Thyroid gland (tissue), 4 donors: ENCODE measurements around the gene MAST3. TPM values are rescaled to one million over a fixed set of nuclear protein-coding genes. Genes with fewer than 3 reads are reported as not detected.

Experiments
- DNase-seq, 2 donors: peaks; one replicate each; pipeline ENCODE4 v3.0.0-alpha.2; 2019
- H3K27ac ChIP-seq, 3 donors: fragments of 200-600 bp; sonication (generic); 1 replicate in 2 of 3; 2 replicates in 1 of 3; pipeline ENCODE4 v1.5.1; 2016 to 2019; ENCODE audit warnings: mild to moderate bottlenecking in 1 of 3, moderate library complexity in 1 of 3
- H3K27me3 ChIP-seq: fragments of 200-600 bp; sonication (generic); one replicate; pipeline ENCODE4 v1.5.1; 2019
- H3K36me3 ChIP-seq, 2 donors: fragments of 200-600 bp; sonication (generic); one replicate each; pipeline ENCODE4 v1.5.1; 2016 to 2019
- H3K4me1 ChIP-seq, 2 donors: fragments of 200-600 bp; sonication (generic); one replicate each; pipeline ENCODE4 v1.5.1; 2017 to 2019
- H3K4me3 ChIP-seq, 3 donors: fragments of 200-600 bp; sonication (generic); replicated peaks in 1 of 3; 1 replicate in 2 of 3; 2 replicates in 1 of 3; pipeline ENCODE4 v1.5.1; 2016; ENCODE audit warnings: mild to moderate bottlenecking in 1 of 3
- H3K9me3 ChIP-seq: fragments of 200-600 bp; sonication (generic); one replicate; pipeline ENCODE4 v1.5.1; 2017
- POLR2A ChIP-seq, 2 donors: fragments of 450-650 bp; IDR thresholded peaks; one replicate each; pipeline ENCODE4 v1.6.1; 2017; ENCODE audit warnings: antibody characterized with exemption in 2 of 2, mild to moderate bottlenecking in 2 of 2, moderate library complexity in 1 of 2
- WGBS, 2 donors: methylation state at CpG; one replicate each; pipeline ENCODE4 v1.1.5; 2017; 5-methylcytosine and 5-hydroxymethylcytosine counted together
- intact Hi-C: fragments of 100-400 bp; cut with DNase I; formaldehyde crosslinking; loops from one replicate; pipeline ENCODE4 v1.15.1; 2023
- total RNA-seq, 4 donors: library from RNA; depleted of rRNA; stranded (reverse); fragments of >200 nt; gene quantifications; one replicate each; pipeline ENCODE4 v1.2.3, GENCODE V29; 2016
- TF ChIP-seq, protein P1 (sequence below), 6 experiments: fragments of 200-600 bp in 3 of 6; fragments of 450-650 bp in 3 of 6; sonication (generic) in 3 of 6; IDR thresholded peaks; one replicate each; pipeline ENCODE4 v1.5.1; 2016 to 2019; ENCODE audit warnings: antibody characterized with exemption in 6 of 6, mild to moderate bottlenecking in 2 of 6, inconsistent platforms in 1 of 6, moderate library complexity in 1 of 6

Gene MAST3
- total RNA-seq, 4 donors from 2014 or later: 4.8 to 5.6 (median 5.0) TPM

DNA sequence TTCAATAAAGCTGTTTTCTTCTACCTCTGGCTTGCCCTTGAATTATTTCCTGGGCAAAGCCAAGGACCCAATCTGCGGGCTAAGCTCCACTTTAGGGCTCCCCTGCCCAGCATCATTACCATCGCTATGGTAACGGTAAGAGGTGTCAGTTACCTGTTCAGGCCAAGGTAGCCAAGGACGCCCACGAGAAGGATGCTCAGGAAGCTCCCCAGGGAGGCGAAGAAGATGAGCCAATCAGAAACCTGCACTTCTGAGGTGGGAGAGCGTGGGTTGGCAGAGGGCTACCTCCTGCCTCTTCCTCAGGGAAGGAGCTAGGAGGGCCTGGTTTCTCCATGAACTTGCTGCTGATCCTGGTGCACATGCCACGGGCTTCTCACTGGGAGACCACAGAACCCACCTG lies 35.5 kb upstream of the MAST3 start:
- Histone ChIP-seq H3K4me3 (no peak overlapping the region), H3K4me1 (peaks cover 7 to 14% of the 10 kb centered on the region in 2 donors), H3K9me3 (no peaks in the 10 kb centered on the region), H3K27me3 (no peaks in the 10 kb centered on the region), H3K36me3 (no peaks in the 10 kb centered on the region), H3K27ac (no peak overlapping the region)
- TF ChIP-seq POLR2A (IDR thresholded peaks at IDR 0.05): no peak
- TF ChIP-seq, protein P1, sequence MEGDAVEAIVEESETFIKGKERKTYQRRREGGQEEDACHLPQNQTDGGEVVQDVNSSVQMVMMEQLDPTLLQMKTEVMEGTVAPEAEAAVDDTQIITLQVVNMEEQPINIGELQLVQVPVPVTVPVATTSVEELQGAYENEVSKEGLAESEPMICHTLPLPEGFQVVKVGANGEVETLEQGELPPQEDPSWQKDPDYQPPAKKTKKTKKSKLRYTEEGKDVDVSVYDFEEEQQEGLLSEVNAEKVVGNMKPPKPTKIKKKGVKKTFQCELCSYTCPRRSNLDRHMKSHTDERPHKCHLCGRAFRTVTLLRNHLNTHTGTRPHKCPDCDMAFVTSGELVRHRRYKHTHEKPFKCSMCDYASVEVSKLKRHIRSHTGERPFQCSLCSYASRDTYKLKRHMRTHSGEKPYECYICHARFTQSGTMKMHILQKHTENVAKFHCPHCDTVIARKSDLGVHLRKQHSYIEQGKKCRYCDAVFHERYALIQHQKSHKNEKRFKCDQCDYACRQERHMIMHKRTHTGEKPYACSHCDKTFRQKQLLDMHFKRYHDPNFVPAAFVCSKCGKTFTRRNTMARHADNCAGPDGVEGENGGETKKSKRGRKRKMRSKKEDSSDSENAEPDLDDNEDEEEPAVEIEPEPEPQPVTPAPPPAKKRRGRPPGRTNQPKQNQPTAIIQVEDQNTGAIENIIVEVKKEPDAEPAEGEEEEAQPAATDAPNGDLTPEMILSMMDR (IDR thresholded peaks at IDR 0.05): no peak
- 43 to 56% methylated on average over 6 to 8 of the region's 8 CpGs for WGBS, 2 donors
- DNase-seq: no peak
- intact Hi-C loops: no loop called here

DNA sequence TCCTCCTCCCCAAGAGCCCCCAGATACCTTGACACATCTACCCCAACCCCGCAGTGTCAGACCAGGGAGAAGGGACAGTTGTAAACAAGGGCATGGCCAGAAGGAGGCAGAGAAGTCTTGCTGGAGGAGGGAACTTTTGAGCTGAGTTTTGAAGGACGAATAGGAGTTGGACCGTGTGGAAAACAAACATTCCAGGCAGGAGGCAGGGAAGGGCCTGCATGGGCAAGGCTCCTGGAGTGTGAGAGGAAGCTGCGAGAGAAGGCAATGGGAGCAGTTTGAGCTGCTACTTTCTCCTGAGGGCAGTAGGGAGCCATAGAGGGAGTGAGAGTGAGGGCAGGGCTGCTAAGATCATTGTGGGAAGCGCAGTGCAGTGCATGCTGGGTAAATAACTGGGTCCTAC lies 34.1 kb upstream of the MAST3 start:
- no peak overlapping the region for H3K27ac ChIP-seq
- 77 to 78% methylated on average over 5 of the region's 5 CpGs for WGBS, 2 donors
- H3K4me1 ChIP-seq: peaks cover 2 to 3% of the 10 kb centered on the region in 2 donors
- intact Hi-C loops: no loop called here
- no peaks in the 10 kb centered on the region for H3K27me3 ChIP-seq
- no peaks in the 10 kb centered on the region for H3K9me3 ChIP-seq
- H3K4me3 ChIP-seq: no peak overlapping the region
- no peak for DNase-seq
- no peaks in the 10 kb centered on the region for H3K36me3 ChIP-seq
- no peak for TF ChIP-seq POLR2A (IDR thresholded peaks at IDR 0.05)
- TF ChIP-seq, protein P1 (IDR thresholded peaks at IDR 0.05): no peak

GRCh38 chr19:18065173-18065495 lies 32.4 kb upstream of the MAST3 start:
- H3K4me3 ChIP-seq: no peak overlapping the region
- no peaks in the 10 kb centered on the region for H3K9me3 ChIP-seq
- no peaks in the 10 kb centered on the region for H3K36me3 ChIP-seq
- no peaks in the 10 kb centered on the region for H3K27me3 ChIP-seq
- H3K4me1 ChIP-seq: no peaks in the 10 kb centered on the region
- WGBS, 2 donors: 100% methylated on average over 1 of the region's 1 CpG
- H3K27ac ChIP-seq: no peak overlapping the region
- no peak for DNase-seq
- intact Hi-C loops: no loop called here
- TF ChIP-seq POLR2A (IDR thresholded peaks at IDR 0.05): no peak
- TF ChIP-seq, protein P1 (IDR thresholded peaks at IDR 0.05): no peak

DNA sequence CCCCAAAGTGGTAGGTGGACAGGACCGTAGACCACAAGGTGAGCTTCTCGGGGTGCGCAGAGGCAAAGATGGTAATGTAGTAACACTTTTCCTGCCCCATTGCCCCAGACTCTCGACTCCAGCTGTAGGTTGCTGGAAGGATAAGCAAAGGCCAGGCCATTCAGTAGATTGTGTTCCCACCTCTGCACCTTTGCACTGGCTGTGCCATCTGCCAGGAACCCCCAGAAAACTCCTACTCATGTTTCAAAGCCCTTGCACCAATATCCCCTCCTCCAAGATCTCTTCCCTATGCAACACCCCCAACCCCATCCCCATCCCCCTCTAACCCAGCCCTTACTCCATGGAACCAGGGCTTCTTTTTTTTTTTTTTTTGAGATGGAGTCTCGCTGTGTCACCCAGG lies 29.2 kb upstream of the MAST3 start:
- 95 to 96% methylated on average over 5 of the region's 5 CpGs for WGBS, 2 donors
- TF ChIP-seq, protein P1 (IDR thresholded peaks at IDR 0.05): no peak
- TF ChIP-seq POLR2A (IDR thresholded peaks at IDR 0.05): no peak
- intact Hi-C loops: no loop called here

GRCh38 chr19:18069383-18069782 lies 28.2 kb upstream of the MAST3 start:
- H3K27me3 ChIP-seq: no peaks in the 10 kb centered on the region
- H3K27ac ChIP-seq: no peak overlapping the region
- TF ChIP-seq, protein P1 (IDR thresholded peaks at IDR 0.05): no peak
- no peak for TF ChIP-seq POLR2A (IDR thresholded peaks at IDR 0.05)
- DNase-seq: no peak
- WGBS, 2 donors: 89% methylated on average over 9 to 10 of the region's 15 CpGs
- intact Hi-C loops: no loop called here
- H3K36me3 ChIP-seq: no peaks in the 10 kb centered on the region
- no peaks in the 10 kb centered on the region for H3K9me3 ChIP-seq
- H3K4me1 ChIP-seq: no peaks in the 10 kb centered on the region
- no peak overlapping the region for H3K4me3 ChIP-seq

More for the DNA sequence above, 29.2 kb upstream of the MAST3 start:
- H3K27ac ChIP-seq: no peak overlapping the region
- H3K9me3 ChIP-seq: no peaks in the 10 kb centered on the region
- H3K36me3 ChIP-seq: no peaks in the 10 kb centered on the region
- H3K4me1 ChIP-seq: no peaks in the 10 kb centered on the region
- no peak for DNase-seq
- H3K27me3 ChIP-seq: no peaks in the 10 kb centered on the region
- H3K4me3 ChIP-seq: no peak overlapping the region
